GM19025 (cell line): ENCODE data around the gene GPI.
"Not testable (repeated sequence)": the region's sequence is repeated elsewhere in the genome, so short reads cannot be mapped to it uniquely, and the experiment has no call there.

Experiments
- ATAC-seq: cut with Tn5 transposase; IDR thresholded peaks from one replicate; pipeline ENCODE4 v1.9.1; 2021; ENCODE audit warnings: mild to moderate bottlenecking, low read depth, moderate library complexity; ENCODE audit not compliant: unreplicated experiment

The GPI gene

GRCh38 chr19:34366738-34367623 is 2.0 kb downstream of the GPI start:
- ATAC-seq: no peak

GRCh38 chr19:34367624-34367957 is 2.6 kb downstream of the GPI start:
- ATAC-seq: no peak

DNA sequence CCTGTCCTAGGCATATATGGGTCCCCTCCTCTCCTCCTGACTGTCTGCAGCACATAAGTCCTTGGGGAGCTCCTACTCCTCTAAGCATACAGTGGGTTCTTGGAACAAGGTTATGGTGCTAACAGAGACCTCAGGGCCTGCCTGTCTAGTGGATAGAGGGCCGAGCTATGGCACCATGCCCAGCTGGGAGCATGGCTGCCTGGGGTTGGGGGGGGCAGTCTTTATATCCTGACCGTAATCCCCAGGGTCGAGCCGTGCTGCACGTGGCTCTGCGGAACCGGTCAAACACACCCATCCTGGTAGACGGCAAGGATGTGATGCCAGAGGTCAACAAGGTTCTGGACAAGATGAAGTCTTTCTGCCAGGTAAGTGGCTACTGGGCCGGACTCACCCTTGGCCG is 3.3 kb downstream of the GPI start:
- no peak for ATAC-seq

DNA sequence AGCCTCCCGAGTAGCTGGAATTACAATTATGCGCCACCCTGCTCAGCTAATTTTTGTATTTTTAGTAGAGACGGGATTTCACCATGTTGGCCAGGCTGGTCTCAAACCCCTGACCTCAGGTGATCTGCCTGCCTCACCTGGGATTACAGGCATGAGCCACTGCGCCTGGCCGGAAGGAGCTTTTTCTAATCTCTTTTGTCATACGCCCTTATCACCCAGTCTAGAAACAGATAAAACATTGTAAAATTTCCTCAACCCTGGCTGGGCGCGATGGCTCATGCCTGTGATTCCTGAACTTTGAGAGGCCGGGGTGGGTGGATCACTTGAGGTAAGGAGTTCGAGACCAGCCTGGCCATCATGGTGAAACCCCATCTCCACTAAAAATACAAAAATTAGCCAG is 4.2 kb downstream of the GPI start:
- not testable (repeated sequence) for ATAC-seq

DNA sequence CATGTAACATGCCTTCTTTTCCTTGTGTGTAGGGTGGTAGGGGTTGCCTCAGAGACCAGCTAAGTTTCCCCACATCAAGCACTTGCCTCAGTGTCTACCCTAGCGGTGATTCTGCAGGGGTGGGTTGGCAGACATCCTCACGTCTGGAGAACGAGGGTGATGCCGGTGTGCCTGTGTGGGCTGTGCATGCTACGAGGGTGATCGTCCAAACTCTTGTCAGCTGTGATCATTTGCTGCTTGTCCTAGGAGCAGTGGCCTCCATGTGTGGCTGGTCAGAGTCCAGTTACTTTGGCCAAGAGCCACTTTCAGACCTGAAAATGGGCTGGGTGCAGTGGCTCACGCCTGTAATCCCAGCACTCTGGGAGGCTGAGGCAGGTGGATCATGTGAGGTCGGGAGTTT is 5.1 kb downstream of the GPI start:
- no peak for ATAC-seq

- no peak for ATAC-seq
Measured at GRCh38 chr19:34370983-34371382, 6.0 kb downstream of the GPI start.

DNA sequence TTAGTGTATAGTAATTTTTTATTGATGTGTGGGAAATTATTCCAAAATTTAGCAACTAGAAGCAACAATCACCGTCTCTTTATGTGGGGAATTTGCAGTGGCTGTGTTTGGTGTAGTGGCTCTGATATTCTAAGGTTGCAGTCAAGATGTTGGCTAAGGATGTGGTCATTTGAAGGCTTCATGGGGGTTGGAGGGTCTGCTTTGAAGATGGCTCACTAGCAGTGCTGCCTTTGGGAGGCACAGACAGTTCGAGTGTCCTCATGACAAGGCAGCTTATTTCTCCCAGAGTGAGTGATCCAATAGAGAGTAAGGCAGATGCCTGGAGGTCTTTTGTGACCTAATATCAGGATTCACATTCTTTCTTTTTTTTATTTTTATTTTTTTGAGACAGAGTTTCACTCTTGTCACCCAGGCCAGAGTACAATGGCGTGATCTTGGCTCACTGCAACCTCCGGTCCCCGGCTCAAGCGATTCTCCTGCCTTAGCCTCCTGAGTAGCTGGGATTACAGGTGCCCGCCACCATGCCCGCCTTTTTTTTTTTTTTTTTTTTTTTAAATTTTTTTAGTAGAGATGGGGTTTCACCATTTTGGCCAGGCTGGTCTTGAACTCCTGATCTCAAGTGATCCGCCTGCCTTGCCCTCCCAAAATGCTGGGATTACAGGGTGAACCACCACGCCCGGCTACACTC is 8.7 kb downstream of the GPI start:
- ATAC-seq: no peak

GRCh38 chr19:34375598-34375997 is 10.6 kb downstream of the GPI start:
- ATAC-seq: no peak

GRCh38 chr19:34380639-34381241 is 15.7 kb downstream of the GPI start:
- no peak for ATAC-seq

DNA sequence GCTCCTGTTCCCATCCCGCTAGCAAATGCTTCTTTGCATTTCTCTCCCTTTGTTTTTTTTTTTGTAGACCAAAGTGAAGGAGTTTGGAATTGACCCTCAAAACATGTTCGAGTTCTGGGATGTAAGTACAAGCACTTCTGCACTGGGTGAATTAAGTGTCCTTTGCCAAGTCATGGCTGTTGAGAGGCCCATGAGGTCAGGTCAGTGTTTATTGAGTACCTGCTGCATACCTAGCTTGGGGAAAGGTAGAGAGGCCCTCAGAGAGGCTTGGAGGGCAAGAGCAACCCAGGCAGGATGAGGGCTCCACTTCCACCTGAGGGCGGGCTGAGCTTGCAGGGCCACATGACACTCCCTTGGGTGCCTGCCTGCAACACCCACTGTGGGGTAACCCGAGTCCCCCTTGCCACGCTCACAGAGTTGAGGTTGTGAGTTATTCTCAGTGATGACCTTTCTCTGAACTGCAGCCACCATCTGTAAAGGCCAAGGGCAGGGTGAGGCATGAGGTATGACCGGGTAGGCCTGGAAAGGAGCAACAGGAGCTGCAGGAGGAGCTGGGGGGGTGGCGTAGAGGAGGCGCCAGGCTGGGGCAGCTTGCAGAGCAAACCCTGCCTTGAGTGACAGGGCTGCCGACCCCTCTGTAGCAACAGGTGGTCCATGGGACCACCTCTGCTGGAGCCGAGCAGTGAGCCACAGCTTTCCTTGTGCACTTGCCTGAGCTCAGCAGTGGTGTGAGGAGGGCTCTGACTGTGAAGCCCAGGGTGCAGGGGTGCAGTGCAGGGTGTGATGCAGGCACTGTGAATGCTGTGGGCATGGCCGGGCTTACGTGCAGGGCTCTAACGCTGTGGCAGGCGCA is 16.6 kb downstream of the GPI start:
- ATAC-seq: no peak

DNA sequence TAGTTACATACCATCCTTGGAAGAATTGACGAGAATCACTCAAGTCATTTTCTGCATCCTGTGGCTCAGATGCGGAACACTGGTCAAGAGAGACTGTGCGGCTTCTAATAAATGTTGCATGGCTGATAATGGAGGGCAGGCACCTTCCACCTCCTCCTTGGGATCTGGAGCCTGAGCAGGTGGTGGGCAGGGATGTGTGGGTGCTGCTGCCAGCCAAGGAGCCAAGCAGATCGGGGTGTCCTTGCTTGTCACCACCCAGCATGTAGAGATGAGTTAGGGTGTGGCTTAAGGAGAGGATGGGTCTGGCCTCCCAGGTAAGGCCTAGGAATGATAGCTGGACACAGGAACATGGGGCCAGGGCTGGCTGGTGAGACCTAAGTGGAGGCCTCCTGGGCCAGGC is 17.5 kb downstream of the GPI start:
- no peak for ATAC-seq

DNA sequence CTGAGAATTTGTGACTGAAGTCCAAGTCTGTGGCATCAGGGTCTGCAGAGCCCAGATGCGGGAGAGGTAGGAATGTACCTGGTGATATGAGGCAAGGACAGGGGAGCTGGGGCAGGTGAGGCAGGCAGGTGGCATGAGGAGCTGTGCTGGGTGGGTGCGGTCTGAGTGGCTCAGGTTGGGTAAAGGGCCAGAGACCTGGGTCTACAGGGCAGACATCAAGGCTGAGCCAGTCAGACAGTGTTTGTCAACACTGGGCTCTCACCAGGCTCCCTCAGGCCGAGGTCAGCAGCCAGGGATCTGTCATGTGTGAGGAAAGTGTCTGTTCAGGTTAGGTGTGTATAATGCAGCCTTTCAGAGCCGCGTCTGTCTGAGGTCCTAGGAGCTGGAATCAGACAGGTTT is 18.6 kb downstream of the GPI start:
- no peak for ATAC-seq

- ATAC-seq: no peak
Measured at GRCh38 chr19:34386645-34387445, 21.8 kb downstream of the GPI start.

- no peak for ATAC-seq
Measured at GRCh38 chr19:34387446-34387810, 22.4 kb downstream of the GPI start.

- ATAC-seq: not testable (repeated sequence)
Measured at GRCh38 chr19:34388745-34389144, 23.7 kb downstream of the GPI start.

DNA sequence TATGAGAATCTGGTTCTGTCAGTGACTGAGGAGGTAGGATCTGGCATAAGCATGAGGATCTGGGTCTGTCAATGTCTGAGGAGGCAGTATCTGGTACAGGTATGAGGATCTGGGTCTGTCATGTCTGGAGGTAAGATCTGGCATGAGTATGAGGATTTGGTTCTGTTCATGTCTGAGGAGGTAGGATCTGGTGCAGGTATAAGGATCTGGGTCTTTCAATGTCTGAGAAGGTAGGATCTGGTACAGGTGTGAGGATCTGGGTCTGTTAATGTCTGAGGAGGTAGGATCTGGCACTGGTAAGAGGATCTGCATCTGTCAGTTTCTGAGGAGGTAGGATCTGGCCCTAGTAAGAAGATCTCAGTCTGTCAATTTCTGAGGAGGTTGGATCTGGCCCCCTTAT is 26.8 kb downstream of the GPI start:
- no peak for ATAC-seq

- no peak for ATAC-seq
Measured at GRCh38 chr19:34393031-34393430, 28.0 kb downstream of the GPI start.

GRCh38 chr19:34393629-34394028 is 28.6 kb downstream of the GPI start:
- no peak for ATAC-seq

- no peak for ATAC-seq
Measured at GRCh38 chr19:34397853-34398252, 32.9 kb downstream of the GPI start.

- no peak for ATAC-seq
Measured at GRCh38 chr19:34399886-34400285, 34.9 kb downstream of the GPI start.
